Measurements from ENCODE around the gene PDE4D. TPM values are rescaled to one million over a fixed set of nuclear protein-coding genes. Genes with fewer than 3 reads are reported as not detected.

PDE4D gene
- total RNA-seq, 1 experiment from 2014 or later = 3.3 TPM

DNA sequence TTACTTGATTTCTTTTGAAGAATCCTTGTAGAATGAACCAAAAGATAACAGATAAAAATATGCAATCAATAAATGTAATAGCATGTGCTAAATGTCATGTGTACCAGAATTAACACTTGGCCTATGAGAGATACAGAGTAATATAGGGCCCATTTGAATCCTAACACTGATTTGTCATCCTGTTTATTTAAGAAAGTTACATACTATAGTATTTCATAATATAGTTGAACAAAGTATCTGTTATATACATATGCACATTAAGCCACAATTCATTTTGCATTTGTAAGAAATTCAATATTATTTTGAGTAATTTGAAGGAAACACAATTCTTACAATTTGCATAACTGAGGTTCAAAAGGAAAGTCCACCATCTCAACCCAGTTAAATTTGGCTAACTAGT, 389.5 kb downstream of the PDE4D start:
- Mint-ChIP-seq H3K36me3 (no peaks in the 10 kb centered on the region), H3K9me3 (no peaks in the 10 kb centered on the region), H3K4me3 (no peak overlapping the region), H3K27me3 (ENCODE audit: low read depth) (no peaks in the 10 kb centered on the region), H3K4me1 (no peaks in the 10 kb centered on the region; the same call in 1 of the 2 replicates), H3K27ac (no peak overlapping the region)
- DNase-seq (ENCODE audit: low spot score) (no peak), ATAC-seq (no peak)
- TF ChIP-seq MXD4 (CRISPR knock-in tag; IDR thresholded peaks at IDR 0.05; ENCODE audit: borderline replicate concordance) = no peak
- TF ChIP-seq ATF3 (CRISPR knock-in tag; conservative IDR thresholded peaks at IDR 0.05) = no peak
- no peak for TF ChIP-seq RORB (CRISPR knock-in tag; IDR thresholded peaks at IDR 0.05)
- no peak for TF ChIP-seq TCF7 (CRISPR knock-in tag; IDR thresholded peaks at IDR 0.05; ENCODE audit: low read depth)
- no peak for TF ChIP-seq AFF4 (CRISPR knock-in tag; IDR thresholded peaks at IDR 0.05; ENCODE audit: borderline replicate concordance)
- TF ChIP-seq, protein P1, sequence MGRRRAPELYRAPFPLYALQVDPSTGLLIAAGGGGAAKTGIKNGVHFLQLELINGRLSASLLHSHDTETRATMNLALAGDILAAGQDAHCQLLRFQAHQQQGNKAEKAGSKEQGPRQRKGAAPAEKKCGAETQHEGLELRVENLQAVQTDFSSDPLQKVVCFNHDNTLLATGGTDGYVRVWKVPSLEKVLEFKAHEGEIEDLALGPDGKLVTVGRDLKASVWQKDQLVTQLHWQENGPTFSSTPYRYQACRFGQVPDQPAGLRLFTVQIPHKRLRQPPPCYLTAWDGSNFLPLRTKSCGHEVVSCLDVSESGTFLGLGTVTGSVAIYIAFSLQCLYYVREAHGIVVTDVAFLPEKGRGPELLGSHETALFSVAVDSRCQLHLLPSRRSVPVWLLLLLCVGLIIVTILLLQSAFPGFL (CRISPR knock-in tag; IDR thresholded peaks at IDR 0.05; ENCODE audit: borderline replicate concordance) = no peak
- TF ChIP-seq SMAD3 (CRISPR knock-in tag; IDR thresholded peaks at IDR 0.05; ENCODE audit: borderline replicate concordance) = no peak
- TF ChIP-seq ZNF416 (CRISPR knock-in tag; IDR thresholded peaks at IDR 0.05) = no peak
- TF ChIP-seq, protein P2, sequence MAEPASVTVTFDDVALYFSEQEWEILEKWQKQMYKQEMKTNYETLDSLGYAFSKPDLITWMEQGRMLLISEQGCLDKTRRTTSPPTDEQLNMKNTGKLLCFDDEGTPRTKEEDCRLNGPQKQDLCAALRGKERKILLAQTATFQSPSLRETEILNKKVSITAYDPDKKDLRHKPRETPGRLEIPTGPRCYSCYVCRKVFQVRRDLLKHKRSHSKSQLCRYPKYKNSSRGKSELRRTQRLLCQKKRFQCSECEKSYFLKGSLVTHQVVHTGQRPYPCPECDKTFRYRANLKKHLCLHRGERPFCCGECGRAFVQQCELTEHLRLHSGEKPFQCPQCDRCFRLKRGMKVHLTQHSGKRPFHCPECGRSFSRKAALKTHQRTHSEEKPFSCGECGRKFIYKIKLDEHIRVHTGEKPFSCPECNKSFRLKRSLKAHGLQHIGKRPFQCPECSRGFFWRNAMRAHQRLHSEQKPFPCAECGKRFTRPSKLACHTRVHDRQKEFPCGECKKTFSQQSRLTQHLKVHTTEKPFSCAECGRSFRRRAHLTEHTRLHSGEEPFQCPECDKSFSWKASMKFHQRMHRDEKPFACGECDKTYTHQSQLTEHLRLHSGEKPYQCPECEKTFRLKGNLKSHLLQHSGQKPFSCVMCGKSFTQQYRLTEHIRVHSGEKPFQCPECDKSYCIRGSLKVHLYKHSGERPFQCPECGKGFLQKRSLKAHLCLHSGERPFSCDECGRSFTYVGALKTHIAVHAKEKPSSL (CRISPR knock-in tag; conservative IDR thresholded peaks at IDR 0.05) = no peak
- TF ChIP-seq, protein P3, sequence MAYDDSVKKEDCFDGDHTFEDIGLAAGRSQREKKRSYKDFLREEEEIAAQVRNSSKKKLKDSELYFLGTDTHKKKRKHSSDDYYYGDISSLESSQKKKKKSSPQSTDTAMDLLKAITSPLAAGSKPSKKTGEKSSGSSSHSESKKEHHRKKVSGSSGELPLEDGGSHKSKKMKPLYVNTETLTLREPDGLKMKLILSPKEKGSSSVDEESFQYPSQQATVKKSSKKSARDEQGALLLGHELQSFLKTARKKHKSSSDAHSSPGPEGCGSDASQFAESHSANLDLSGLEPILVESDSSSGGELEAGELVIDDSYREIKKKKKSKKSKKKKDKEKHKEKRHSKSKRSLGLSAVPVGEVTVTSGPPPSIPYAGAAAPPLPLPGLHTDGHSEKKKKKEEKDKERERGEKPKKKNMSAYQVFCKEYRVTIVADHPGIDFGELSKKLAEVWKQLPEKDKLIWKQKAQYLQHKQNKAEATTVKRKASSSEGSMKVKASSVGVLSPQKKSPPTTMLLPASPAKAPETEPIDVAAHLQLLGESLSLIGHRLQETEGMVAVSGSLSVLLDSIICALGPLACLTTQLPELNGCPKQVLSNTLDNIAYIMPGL (CRISPR knock-in tag; IDR thresholded peaks at IDR 0.05) = no peak
- no peak for TF ChIP-seq KAT7 (CRISPR knock-in tag; IDR thresholded peaks at IDR 0.05; ENCODE audit: borderline replicate concordance)
- no peak for TF ChIP-seq SMAD4 (CRISPR knock-in tag; IDR thresholded peaks at IDR 0.05)
- TF ChIP-seq NR2C2 (CRISPR knock-in tag; IDR thresholded peaks at IDR 0.05) = no peak
- TF ChIP-seq ZNF219 (CRISPR knock-in tag; IDR thresholded peaks at IDR 0.05; ENCODE audit: borderline replicate concordance) = no peak
- no peak for TF ChIP-seq CBFB (CRISPR knock-in tag; IDR thresholded peaks at IDR 0.05; ENCODE audit: low read depth)
- TF ChIP-seq SP1 (CRISPR knock-in tag; conservative IDR thresholded peaks at IDR 0.05) = no peak
- TF ChIP-seq, protein P4, sequence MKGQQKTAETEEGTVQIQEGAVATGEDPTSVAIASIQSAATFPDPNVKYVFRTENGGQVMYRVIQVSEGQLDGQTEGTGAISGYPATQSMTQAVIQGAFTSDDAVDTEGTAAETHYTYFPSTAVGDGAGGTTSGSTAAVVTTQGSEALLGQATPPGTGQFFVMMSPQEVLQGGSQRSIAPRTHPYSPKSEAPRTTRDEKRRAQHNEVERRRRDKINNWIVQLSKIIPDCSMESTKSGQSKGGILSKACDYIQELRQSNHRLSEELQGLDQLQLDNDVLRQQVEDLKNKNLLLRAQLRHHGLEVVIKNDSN (CRISPR knock-in tag; IDR thresholded peaks at IDR 0.05) = no peak
- CTCF ChIA-PET = interaction anchor here (1.4 kb wide), 1 partner anchor 296 kb away, joined by 3 read pairs; no protein-coding TSS in a partner anchor
- POLR2A ChIA-PET = no interaction called here
